H1 (cell line): Measurements from ENCODE around the gene USP43. TPM values are rescaled to one million over a fixed set of nuclear protein-coding genes. Genes with fewer than 3 reads are reported as not detected.

Experiments
- CTCF ChIA-PET: fragments of 300-600 bp; sonication (Branson Sonifier 250); formaldehyde crosslinking; loops from one replicate; lab custom pipeline; 2021; ENCODE audit not compliant: partially characterized antibody; lab: Charles Lee
- POLR2A ChIA-PET: fragments of 300-600 bp; sonication (Branson Sonifier 250); formaldehyde crosslinking; loops from one replicate; lab custom pipeline; 2021; ENCODE audit warnings: inconsistent platforms; ENCODE audit not compliant: partially characterized antibody; lab: Charles Lee
- DNase-seq, 2 experiments: peaks; one replicate each; pipeline versions ENCODE4 v3.0.0 to v3.0.0-alpha.2; 2010 to 2022; ENCODE audit warnings: low spot score in 2 of 2, low read depth in 1 of 2, mixed read lengths in 1 of 2
- FAIRE-seq: peaks from 2 replicates; lab custom pipeline; 2011; peaks lifted over from hg19 to GRCh38; lab: Jason Lieb, UNC
- H2AFZ ChIP-seq: 2 replicates; pipeline ENCODE4 v1.8.1; 2012; ENCODE audit warnings: low read length, inconsistent platforms
- H2AK5ac ChIP-seq: 2 replicates; pipeline ENCODE4 v1.6.1; 2013; ENCODE audit warnings: low read depth, low read length
- H2BK120ac ChIP-seq: replicated peaks from 2 replicates; pipeline ENCODE3; 2013; ENCODE audit warnings: low read depth, low read length, inconsistent platforms
- H2BK12ac ChIP-seq: 2 replicates; pipeline ENCODE4 v1.6.1; 2013; ENCODE audit warnings: low read depth, low read length
- H2BK15ac ChIP-seq: 2 replicates; pipeline ENCODE4 v1.6.1; 2013; ENCODE audit warnings: low read length
- H2BK20ac ChIP-seq: 2 replicates; pipeline ENCODE4 v1.6.1; 2013; ENCODE audit warnings: low read length
- H2BK5ac ChIP-seq: 2 replicates; pipeline ENCODE4 v1.6.1; 2013; ENCODE audit warnings: low read depth, low read length
- H3K14ac ChIP-seq: 2 replicates; pipeline ENCODE4 v1.6.1; 2013; ENCODE audit warnings: inconsistent platforms; ENCODE audit not compliant: insufficient read length
- H3K18ac ChIP-seq: 2 replicates; pipeline ENCODE4 v1.6.1; 2013; ENCODE audit warnings: low read length; ENCODE audit errors: extremely low read depth
- H3K23ac ChIP-seq: 2 replicates; pipeline ENCODE4 v1.6.1; 2013; ENCODE audit warnings: inconsistent platforms; ENCODE audit not compliant: insufficient read length
- H3K23me2 ChIP-seq: 2 replicates; pipeline ENCODE4 v1.6.1; 2013; ENCODE audit warnings: low read depth, low read length
- H3K27ac ChIP-seq: 2 replicates; pipeline ENCODE4 v1.6.1; 2011; ENCODE audit warnings: low read depth, low read length, inconsistent platforms
- H3K27me3 ChIP-seq, 4 experiments: replicated peaks in 1 of 4; 1 replicate in 1 of 4; 2 replicates in 3 of 4; pipeline versions ENCODE4 v1.6.1 to v1.8.1; 2011 to 2013; ENCODE audit warnings: low read length in 3 of 4, mild to moderate bottlenecking in 3 of 4, inconsistent platforms in 2 of 4, mixed read lengths in 2 of 4, moderate library complexity in 1 of 4; ENCODE audit not compliant: control insufficient read depth in 3 of 4, insufficient read depth in 3 of 4; ENCODE audit errors: extremely low read depth in 1 of 4
- H3K36me3 ChIP-seq, 4 experiments: 2 replicates each; pipeline versions ENCODE4 v1.6.1 to v1.8.1; 2011 to 2013; ENCODE audit warnings: mild to moderate bottlenecking in 4 of 4, low read length in 3 of 4, moderate library complexity in 2 of 4, control low read depth in 1 of 4, inconsistent platforms in 1 of 4; ENCODE audit not compliant: insufficient read depth in 4 of 4, control insufficient read depth in 2 of 4
- H3K4ac ChIP-seq: replicated peaks from 2 replicates; pipeline ENCODE3; 2013; ENCODE audit warnings: low read length, low read depth, mixed read lengths, inconsistent platforms; ENCODE audit not compliant: insufficient read length
- H3K4me1 ChIP-seq, 4 experiments: replicated peaks in 1 of 4; 1 replicate in 1 of 4; 2 replicates in 3 of 4; pipeline versions ENCODE4 v1.6.1 to v1.8.1; 2011 to 2013; ENCODE audit warnings: low read length in 3 of 4, inconsistent platforms in 2 of 4, mixed read lengths in 1 of 4; ENCODE audit not compliant: insufficient read depth in 4 of 4, control insufficient read depth in 3 of 4
- H3K4me2 ChIP-seq, 2 experiments: 2 replicates each; pipeline versions ENCODE4 v1.6.1 to v1.8.1; 2011 to 2013; ENCODE audit warnings: low read depth in 2 of 2, low read length in 2 of 2, control low read depth in 1 of 2, inconsistent platforms in 1 of 2, mild to moderate bottlenecking in 1 of 2; ENCODE audit not compliant: insufficient read depth in 1 of 2
- H3K4me3 ChIP-seq, 4 experiments: fragments of 200-600, 300-600 bp in 1 of 4; sonication (generic), shearing (Covaris generic), sonication (Bioruptor Twin) in 1 of 4; 2 replicates each; pipeline versions ENCODE4 v1.5.1 to v1.8.1; 2011 to 2016; ENCODE audit warnings: low read length in 4 of 4, low read depth in 3 of 4, control low read depth in 2 of 4, inconsistent platforms in 2 of 4, mild to moderate bottlenecking in 2 of 4, mixed read lengths in 1 of 4, moderate library complexity in 1 of 4; ENCODE audit not compliant: insufficient read depth in 2 of 4; ENCODE audit errors: extremely low read depth in 1 of 4
- H3K56ac ChIP-seq: replicated peaks from 2 replicates; pipeline ENCODE3; 2013; ENCODE audit warnings: low read depth, mild to moderate bottlenecking, mixed read lengths, low read length, inconsistent platforms; ENCODE audit not compliant: insufficient read length
- H3K79me1 ChIP-seq: 2 replicates; pipeline ENCODE4 v1.6.1; 2013; ENCODE audit warnings: low read depth, low read length, control low read depth
- H3K79me2 ChIP-seq, 2 experiments: 2 replicates each; pipeline versions ENCODE4 v1.6.1 to v1.8.1; 2012 to 2013; ENCODE audit warnings: low read length in 2 of 2, mild to moderate bottlenecking in 2 of 2, inconsistent platforms in 1 of 2; ENCODE audit not compliant: insufficient read depth in 2 of 2, control insufficient read depth in 1 of 2
- H3K9ac ChIP-seq, 4 experiments: replicated peaks in 1 of 4; 1 replicate in 1 of 4; 2 replicates in 3 of 4; pipeline versions ENCODE4 v1.6.1 to v1.8.1; 2011 to 2013; ENCODE audit warnings: low read depth in 3 of 4, low read length in 3 of 4, control low read depth in 2 of 4, mild to moderate bottlenecking in 2 of 4, moderate library complexity in 2 of 4, inconsistent platforms in 1 of 4; ENCODE audit errors: extremely low read depth in 1 of 4
- H3K9me3 ChIP-seq, 2 experiments: 2 replicates each; pipeline versions ENCODE4 v1.6.1 to v1.8.1; 2012 to 2013; ENCODE audit warnings: mild to moderate bottlenecking in 2 of 2, moderate library complexity in 2 of 2, control low read depth in 1 of 2, inconsistent platforms in 1 of 2, low read depth in 1 of 2, low read length in 1 of 2, mixed read lengths in 1 of 2; ENCODE audit not compliant: insufficient read depth in 2 of 2
- H4K20me1 ChIP-seq, 2 experiments: replicated peaks in 1 of 2; 2 replicates each; pipeline versions ENCODE3 to v1.8.1; 2011 to 2013; ENCODE audit warnings: inconsistent platforms in 2 of 2, low read length in 2 of 2, mild to moderate bottlenecking in 1 of 2; ENCODE audit not compliant: insufficient read depth in 2 of 2, control insufficient read depth in 1 of 2
- H4K5ac ChIP-seq: 2 replicates; pipeline ENCODE4 v1.6.1; 2013; ENCODE audit warnings: low read length, low read depth, mixed read lengths, inconsistent platforms; ENCODE audit not compliant: insufficient read length
- H4K8ac ChIP-seq: 2 replicates; pipeline ENCODE4 v1.8.0; 2013; ENCODE audit warnings: mild to moderate bottlenecking, moderate library complexity, low read length, inconsistent platforms; ENCODE audit not compliant: insufficient read depth; ENCODE audit errors: extremely low read depth
- H4K91ac ChIP-seq: replicated peaks from 2 replicates; pipeline ENCODE3; 2013; ENCODE audit warnings: low read length, mixed read lengths, inconsistent platforms; ENCODE audit not compliant: insufficient read length
- CEBPB ChIP-seq: IDR thresholded peaks from 2 replicates; pipeline ENCODE4 v1.6.1; 2012; ENCODE audit warnings: low read depth, low read length
- CTBP2 ChIP-seq: IDR thresholded peaks from 2 replicates; pipeline ENCODE4 v1.7.0; 2011; ENCODE audit warnings: borderline replicate concordance, mild to moderate bottlenecking, moderate library complexity, mixed read lengths, low read length; ENCODE audit not compliant: insufficient read depth, insufficient read length
- E2F6 ChIP-seq: IDR thresholded peaks from 2 replicates; pipeline ENCODE4 v1.6.1; 2012; ENCODE audit warnings: inconsistent platforms
- HDAC2 ChIP-seq, 2 experiments: fragments of 300-600 bp in 1 of 2; sonication (generic) in 1 of 2; IDR thresholded peaks; 2 replicates each; pipeline ENCODE4 v1.6.1; 2011 to 2012; ENCODE audit warnings: low read depth in 2 of 2, low read length in 2 of 2, mild to moderate bottlenecking in 2 of 2, moderate library complexity in 2 of 2, borderline replicate concordance in 1 of 2, inconsistent platforms in 1 of 2
- KDM1A ChIP-seq: fragments of 200-600, 300-600 bp; sonication (generic); IDR thresholded peaks from 2 replicates; pipeline ENCODE4 v1.7.1; 2016; ENCODE audit warnings: mild to moderate bottlenecking, low read length, borderline replicate concordance
- NRF1 ChIP-seq: IDR thresholded peaks from 2 replicates; pipeline ENCODE4 v1.6.1; 2011; ENCODE audit warnings: mild to moderate bottlenecking, low read depth, low read length, improper control_type of control experiment
- RBBP5 ChIP-seq: IDR thresholded peaks from 2 replicates; pipeline ENCODE4 v1.7.1; 2012; ENCODE audit warnings: low read depth, mild to moderate bottlenecking, inconsistent platforms, low read length, moderate library complexity, borderline replicate concordance
- SIRT6 ChIP-seq: IDR thresholded peaks from one replicate; pipeline ENCODE4 v1.7.1; 2012; ENCODE audit warnings: low read length, inconsistent platforms
- ZNF274 ChIP-seq: IDR thresholded peaks from 2 replicates; pipeline ENCODE4 v1.7.0; 2012; ENCODE audit warnings: low read length, borderline replicate concordance; ENCODE audit errors: extremely low read depth
- WGBS, 2 experiments: shearing (Covaris generic) in 1 of 2; methylation state at CpG; one replicate each; pipeline versions ENCODE4 v1.1.6 to v1.1.7; 2013 to 2015; ENCODE audit warnings: low lambda C conversion rate in 2 of 2, mixed read lengths in 2 of 2, inconsistent platforms in 1 of 2, low coverage in 1 of 2, missing lambda C conversion rate in 1 of 2; ENCODE audit not compliant: insufficient replicate concordance in 2 of 2, insufficient coverage in 1 of 2, insufficient read length in 1 of 2; ENCODE audit errors: extremely low coverage in 1 of 2, missing lambda C conversion rate in 1 of 2; 5-methylcytosine and 5-hydroxymethylcytosine counted together
- polyA plus RNA-seq, 7 experiments: library from polyadenylated mRNA; depleted of rRNA in 3 of 7; stranded (reverse) in 5 of 7; unstranded in 2 of 7; fragments of >200 nt in 5 of 7; fragments of 200-250 nt in 2 of 7; gene quantifications; 1 replicate in 5 of 7; 2 replicates in 1 of 7; 4 replicates in 1 of 7; pipeline versions ENCODE4 v1.2.1 to v1.2.3, GENCODE V29; 2011 to 2013; ENCODE audit warnings: missing spikeins in 2 of 7, mixed read lengths in 2 of 7
- total RNA-seq: library from RNA; stranded (reverse); fragmentation: NEBNext Ultra II Directional; extraction: Animal tissue kit (Norgen Biotek cat#: 25700); gene quantifications from 2 replicates; pipeline ENCODE4 v1.2.1, GENCODE V29; 2021
- TF ChIP-seq, protein P1 (sequence below), 3 experiments: IDR thresholded peaks; 1 replicate in 2 of 3; 2 replicates in 1 of 3; pipeline versions ENCODE4 v1.5.1 to v1.6.1; 2011; ENCODE audit warnings: low read length in 3 of 3, mild to moderate bottlenecking in 3 of 3, inconsistent platforms in 2 of 3, low read depth in 1 of 3, moderate library complexity in 1 of 3; ENCODE audit not compliant: insufficient read depth in 1 of 3; ENCODE audit errors: control extremely low read depth in 1 of 3

Gene USP43
- total and polyA plus RNA-seq, 2 of the 8 experiments (the other 6 are each of a cell fraction or from before 2014, with no cell fraction given) = 3.0 to 7.2 TPM

DNA sequence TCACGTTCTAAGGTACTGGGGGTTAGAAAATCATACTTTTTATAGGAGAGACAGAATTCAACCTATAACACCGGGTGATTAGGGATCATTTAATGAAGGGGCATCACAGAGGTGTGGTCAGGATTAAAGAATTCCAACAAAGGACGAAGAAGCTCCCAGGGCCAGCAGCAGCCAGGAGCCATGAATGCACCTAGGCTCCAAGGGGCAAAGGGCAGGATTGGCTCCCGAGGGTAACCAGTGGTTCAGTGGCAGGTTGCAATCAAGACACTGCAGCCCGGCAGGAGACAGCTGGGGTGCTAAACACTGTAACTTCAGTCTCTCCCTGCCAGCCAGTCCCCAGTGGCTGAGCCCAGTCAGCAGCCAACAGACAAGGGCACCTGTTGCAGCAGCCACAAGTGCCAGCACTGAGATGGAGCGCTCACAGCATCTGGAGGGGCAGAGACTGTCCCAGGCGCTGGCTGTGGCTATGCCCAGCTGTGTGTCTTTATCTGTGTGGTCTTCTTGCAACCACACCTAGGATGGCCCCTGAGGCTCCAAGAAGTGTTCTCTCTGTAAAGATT lies 122.2 kb downstream of the USP43 start:
- no peak overlapping the region; the same call in 1 of the 2 replicates for H3K18ac ChIP-seq
- H3K4me1 ChIP-seq = no peaks in the 10 kb centered on the region; a peak in 1 of 7 replicates
- no peak overlapping the region for H3K9ac ChIP-seq
- DNase-seq = no peak
- no peak overlapping the region for H2BK20ac ChIP-seq
- no peak for FAIRE-seq
- H3K14ac ChIP-seq = no peak overlapping the region
- H4K91ac ChIP-seq = no peak overlapping the region
- H2BK120ac ChIP-seq = no peak overlapping the region
- H4K8ac ChIP-seq = no peak overlapping the region
- H3K79me1 ChIP-seq = no peaks in the 10 kb centered on the region
- no peaks in the 10 kb centered on the region for H4K20me1 ChIP-seq
- H2BK5ac ChIP-seq = no peak overlapping the region
- H2BK12ac ChIP-seq = no peak overlapping the region
- WGBS, 2 experiments = 88% methylated on average over 7 of the region's 7 CpGs; no CpG with 5 or more reads in 1 of the 2 experiments
- H3K4ac ChIP-seq = no peak overlapping the region
- no peaks in the 10 kb centered on the region for H3K23me2 ChIP-seq
- ChIA-PET POLR2A (no interaction called here), CTCF (interaction anchor here (0.7 to 3.6 kb wide), 8 partner anchors 10 to 82 kb away, joined by 3 to 20 read pairs (median 6); no protein-coding TSS in a partner anchor)
- H3K27me3 ChIP-seq = no peaks in the 10 kb centered on the region
- no peak overlapping the region for H3K4me3 ChIP-seq
- H3K36me3 ChIP-seq = no peaks in the 10 kb centered on the region
- H3K9me3 ChIP-seq = no peaks in the 10 kb centered on the region
- H2AFZ ChIP-seq = no peak overlapping the region
- H3K23ac ChIP-seq = no peak overlapping the region
- no peak overlapping the region for H3K27ac ChIP-seq
- no peak overlapping the region for H2BK15ac ChIP-seq
- no peak overlapping the region for H2AK5ac ChIP-seq
- H3K79me2 ChIP-seq = no peaks in the 10 kb centered on the region
- H4K5ac ChIP-seq = no peak overlapping the region
- no peak overlapping the region for H3K4me2 ChIP-seq
- no peak overlapping the region for H3K56ac ChIP-seq
- TF ChIP-seq RBBP5 (no peak), ZNF274 (no peak), E2F6 (no peak), NRF1 (no peak), KDM1A (no peak), CEBPB (no peak), CTBP2 (no peak), SIRT6 (no peak), HDAC2 (IDR thresholded peaks at IDR 0.05; ENCODE audit: borderline replicate concordance in 1 of 2, low read depth in 2 of 2, low read length in 2 of 2) (no peak)
- TF ChIP-seq, protein P1, sequence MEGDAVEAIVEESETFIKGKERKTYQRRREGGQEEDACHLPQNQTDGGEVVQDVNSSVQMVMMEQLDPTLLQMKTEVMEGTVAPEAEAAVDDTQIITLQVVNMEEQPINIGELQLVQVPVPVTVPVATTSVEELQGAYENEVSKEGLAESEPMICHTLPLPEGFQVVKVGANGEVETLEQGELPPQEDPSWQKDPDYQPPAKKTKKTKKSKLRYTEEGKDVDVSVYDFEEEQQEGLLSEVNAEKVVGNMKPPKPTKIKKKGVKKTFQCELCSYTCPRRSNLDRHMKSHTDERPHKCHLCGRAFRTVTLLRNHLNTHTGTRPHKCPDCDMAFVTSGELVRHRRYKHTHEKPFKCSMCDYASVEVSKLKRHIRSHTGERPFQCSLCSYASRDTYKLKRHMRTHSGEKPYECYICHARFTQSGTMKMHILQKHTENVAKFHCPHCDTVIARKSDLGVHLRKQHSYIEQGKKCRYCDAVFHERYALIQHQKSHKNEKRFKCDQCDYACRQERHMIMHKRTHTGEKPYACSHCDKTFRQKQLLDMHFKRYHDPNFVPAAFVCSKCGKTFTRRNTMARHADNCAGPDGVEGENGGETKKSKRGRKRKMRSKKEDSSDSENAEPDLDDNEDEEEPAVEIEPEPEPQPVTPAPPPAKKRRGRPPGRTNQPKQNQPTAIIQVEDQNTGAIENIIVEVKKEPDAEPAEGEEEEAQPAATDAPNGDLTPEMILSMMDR (IDR thresholded peaks at IDR 0.05; ENCODE audit: control extremely low read depth in 1 of 3, insufficient read depth in 1 of 3, low read depth in 1 of 3, low read length in 3 of 3) = no peak
